ENCODE measurements around the gene TMPRSS11F.

The TMPRSS11F gene

DNA sequence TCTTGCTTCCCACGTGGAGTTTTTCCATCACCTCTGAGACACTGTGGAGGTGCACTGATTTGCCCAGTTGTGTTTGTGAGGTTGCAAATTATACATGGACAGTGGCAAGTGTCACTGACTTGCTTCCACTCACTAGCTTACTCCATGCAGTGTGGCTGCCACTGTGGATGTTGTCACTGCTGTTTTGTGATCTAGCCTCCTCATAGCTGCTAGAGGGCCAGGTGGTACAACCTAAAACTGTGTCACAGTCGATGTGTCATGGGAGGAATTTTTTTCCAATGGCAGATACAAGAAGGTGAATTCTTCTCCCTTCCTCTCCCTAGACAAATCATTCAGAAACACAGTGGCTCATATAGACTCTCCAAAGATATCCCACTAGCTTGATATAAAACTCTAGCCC is 37.5 kb upstream of the TMPRSS11F start:
- DNase-seq: no peak

DNA sequence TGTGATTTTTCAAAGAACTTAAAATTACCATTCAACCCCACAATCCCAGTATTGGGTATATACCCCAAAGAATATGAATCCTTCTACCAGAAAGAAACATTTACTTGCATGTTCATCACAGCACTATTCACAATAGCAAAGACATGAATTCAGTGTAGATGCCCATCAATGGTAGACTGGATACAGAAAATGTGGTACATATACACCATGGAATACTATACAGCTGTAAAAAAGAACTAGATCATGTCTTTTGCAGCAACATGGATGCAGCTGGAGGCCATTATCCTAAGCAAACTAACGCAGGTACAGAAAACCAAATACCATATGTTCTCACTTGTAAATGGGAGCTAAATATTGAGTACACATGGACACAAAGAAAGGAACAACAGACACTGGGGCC is 34.1 kb upstream of the TMPRSS11F start:
- H3K4me3 ChIP-seq: no peak overlapping the region
- H3K36me3 ChIP-seq: no peaks in the 10 kb centered on the region
- H3K27ac ChIP-seq: no peak overlapping the region
- H3K27me3 ChIP-seq: no peaks in the 10 kb centered on the region
- H3K9me3 ChIP-seq: no peaks in the 10 kb centered on the region
- no peak for DNase-seq
- intact Hi-C loops (cut with DNase I; ENCODE audit: low total_unique reads): no loop called here
- TF ChIP-seq, protein P1, sequence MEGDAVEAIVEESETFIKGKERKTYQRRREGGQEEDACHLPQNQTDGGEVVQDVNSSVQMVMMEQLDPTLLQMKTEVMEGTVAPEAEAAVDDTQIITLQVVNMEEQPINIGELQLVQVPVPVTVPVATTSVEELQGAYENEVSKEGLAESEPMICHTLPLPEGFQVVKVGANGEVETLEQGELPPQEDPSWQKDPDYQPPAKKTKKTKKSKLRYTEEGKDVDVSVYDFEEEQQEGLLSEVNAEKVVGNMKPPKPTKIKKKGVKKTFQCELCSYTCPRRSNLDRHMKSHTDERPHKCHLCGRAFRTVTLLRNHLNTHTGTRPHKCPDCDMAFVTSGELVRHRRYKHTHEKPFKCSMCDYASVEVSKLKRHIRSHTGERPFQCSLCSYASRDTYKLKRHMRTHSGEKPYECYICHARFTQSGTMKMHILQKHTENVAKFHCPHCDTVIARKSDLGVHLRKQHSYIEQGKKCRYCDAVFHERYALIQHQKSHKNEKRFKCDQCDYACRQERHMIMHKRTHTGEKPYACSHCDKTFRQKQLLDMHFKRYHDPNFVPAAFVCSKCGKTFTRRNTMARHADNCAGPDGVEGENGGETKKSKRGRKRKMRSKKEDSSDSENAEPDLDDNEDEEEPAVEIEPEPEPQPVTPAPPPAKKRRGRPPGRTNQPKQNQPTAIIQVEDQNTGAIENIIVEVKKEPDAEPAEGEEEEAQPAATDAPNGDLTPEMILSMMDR (IDR thresholded peaks at IDR 0.05): no peak
- H3K4me1 ChIP-seq: no peaks in the 10 kb centered on the region

More for the DNA sequence above, 37.5 kb upstream of the TMPRSS11F start:
- Histone ChIP-seq H3K4me3 (no peak overlapping the region), H3K27me3 (no peaks in the 10 kb centered on the region), H3K9me3 (no peaks in the 10 kb centered on the region), H3K27ac (no peak overlapping the region), H3K4me1 (no peaks in the 10 kb centered on the region), H3K36me3 (no peaks in the 10 kb centered on the region)
- intact Hi-C loops (cut with DNase I; ENCODE audit: low total_unique reads): no loop called here
- TF ChIP-seq, protein P1 (IDR thresholded peaks at IDR 0.05): no peak

DNA sequence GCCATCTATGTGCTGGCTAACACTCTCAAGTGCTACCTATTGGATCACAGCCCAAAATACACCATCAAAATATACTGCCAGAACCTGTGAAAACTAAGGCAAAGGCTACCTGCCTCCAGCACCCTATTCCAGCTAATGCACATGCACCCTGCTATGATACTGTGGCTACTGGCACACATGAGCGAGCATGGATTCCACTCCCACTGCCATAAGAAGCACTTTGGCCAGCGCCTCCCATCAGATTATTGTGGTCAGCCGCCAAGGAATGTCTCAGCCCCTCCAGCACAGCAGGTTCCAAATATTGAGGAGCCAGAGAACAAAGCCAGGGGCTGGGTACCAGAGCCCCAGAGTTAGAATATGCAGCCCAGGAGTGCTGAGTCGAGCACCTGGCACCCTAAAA is 32.5 kb upstream of the TMPRSS11F start:
- DNase-seq: no peak
- H3K27me3 ChIP-seq: no peaks in the 10 kb centered on the region
- TF ChIP-seq, protein P1 (IDR thresholded peaks at IDR 0.05): no peak
- no peaks in the 10 kb centered on the region for H3K9me3 ChIP-seq
- no peaks in the 10 kb centered on the region for H3K4me1 ChIP-seq
- H3K27ac ChIP-seq: no peak overlapping the region
- H3K4me3 ChIP-seq: no peak overlapping the region
- H3K36me3 ChIP-seq: no peaks in the 10 kb centered on the region
- intact Hi-C loops (cut with DNase I; ENCODE audit: low total_unique reads): no loop called here

DNA sequence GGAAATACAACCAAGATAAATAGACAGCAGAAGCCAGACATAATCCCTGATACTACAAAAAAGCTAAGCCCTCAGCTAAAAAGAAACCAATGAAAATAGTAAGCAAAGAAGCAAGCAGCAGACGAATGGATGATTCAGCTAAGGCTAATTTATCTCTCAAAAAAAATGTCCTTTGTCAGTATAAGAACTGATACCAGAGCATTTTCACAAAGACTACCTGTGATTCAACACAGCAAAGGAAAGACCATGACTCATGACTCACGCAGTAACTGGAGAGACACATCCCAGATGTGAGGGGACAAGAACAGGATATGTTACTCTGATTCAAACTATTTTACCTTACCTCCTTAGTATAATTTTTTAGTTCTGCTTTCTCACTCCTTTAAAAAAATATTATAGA is 22.7 kb upstream of the TMPRSS11F start:
- Histone ChIP-seq H3K27ac (no peak overlapping the region), H3K4me1 (no peaks in the 10 kb centered on the region), H3K4me3 (no peak overlapping the region), H3K27me3 (no peaks in the 10 kb centered on the region), H3K36me3 (no peaks in the 10 kb centered on the region), H3K9me3 (no peaks in the 10 kb centered on the region)
- TF ChIP-seq, protein P1 (IDR thresholded peaks at IDR 0.05): no peak
- no peak for DNase-seq
- intact Hi-C loops (cut with DNase I; ENCODE audit: low total_unique reads): no loop called here

DNA sequence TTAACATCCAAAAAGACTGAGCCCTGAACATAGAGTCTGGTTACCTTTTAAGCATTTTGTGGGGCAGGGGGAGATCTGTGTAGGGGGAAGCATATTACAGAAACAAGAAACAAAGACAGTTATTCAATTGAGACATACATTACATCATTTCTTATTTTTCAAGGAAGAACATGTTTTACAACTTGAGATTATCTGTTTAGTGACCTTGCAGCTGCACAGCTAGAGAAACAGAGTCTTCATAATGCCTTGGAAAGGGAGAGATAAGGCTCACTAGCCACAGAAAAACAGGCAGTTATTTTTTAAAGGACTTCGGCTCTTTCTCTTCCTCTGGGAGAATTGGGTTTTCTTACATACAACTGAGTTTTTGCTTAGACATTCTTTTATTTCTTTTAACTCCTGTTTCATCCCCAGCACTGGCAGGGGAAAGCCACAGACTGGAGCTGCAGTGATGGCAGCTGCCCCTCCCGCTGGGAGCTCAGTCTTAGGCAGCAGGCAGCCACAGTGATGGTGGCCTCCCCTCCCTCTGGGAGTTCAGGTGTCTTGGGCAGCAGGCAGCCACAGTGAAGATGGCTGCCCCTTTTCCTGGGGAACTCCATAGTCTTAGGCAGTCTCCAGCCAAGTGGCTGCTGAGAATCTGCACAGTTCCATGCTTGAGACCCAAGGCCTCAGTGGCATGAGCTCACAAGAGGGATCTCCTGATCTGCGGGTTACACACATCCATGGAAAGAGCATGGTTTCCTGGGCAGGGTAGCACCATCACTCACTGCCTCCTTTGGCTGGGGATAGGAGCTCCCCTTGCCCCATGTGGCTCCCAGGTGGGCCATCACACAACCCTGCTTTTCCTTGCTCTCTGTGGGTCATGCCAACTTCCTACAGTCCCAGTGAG is 19.4 kb upstream of the TMPRSS11F start:
- H3K36me3 ChIP-seq: no peaks in the 10 kb centered on the region
- TF ChIP-seq, protein P1 (IDR thresholded peaks at IDR 0.05): no peak
- no peaks in the 10 kb centered on the region for H3K27me3 ChIP-seq
- H3K4me1 ChIP-seq: no peaks in the 10 kb centered on the region
- H3K27ac ChIP-seq: no peak overlapping the region
- peaks cover 0 to 3% (median 0%) of the 10 kb centered on the region in 3 donors for H3K9me3 ChIP-seq
- no peak overlapping the region for H3K4me3 ChIP-seq
- no peak for DNase-seq
- intact Hi-C loops (cut with DNase I; ENCODE audit: low total_unique reads): no loop called here
